Upper lobe of right lung (tissue), 1 donor: ENCODE measurements around the gene DNAAF1. TPM values are rescaled to one million over a fixed set of nuclear protein-coding genes. Genes with fewer than 3 reads are reported as not detected.
"Not testable (repeated sequence)": the region's sequence is repeated elsewhere in the genome, so short reads cannot be mapped to it uniquely, and the experiment has no call there.

ENCODE experiments used
- ATAC-seq: fragments of 200-7000 bp; cut with Tn5 transposase; one replicate; pipeline ENCODE4 v1.9.1; 2020; ENCODE audit warnings: mild to moderate bottlenecking, moderate library complexity
- DNase-seq: peaks from one replicate; pipeline ENCODE4 v3.0.0-alpha.2; 2020
- H3K27ac ChIP-seq: fragments of 200-600 bp; one replicate; pipeline ENCODE4 v1.8.0; 2022
- H3K27me3 ChIP-seq: fragments of 200-600 bp; one replicate; pipeline ENCODE4 v1.8.0; 2022; ENCODE audit warnings: mild to moderate bottlenecking
- H3K36me3 ChIP-seq: fragments of 200-600 bp; one replicate; pipeline ENCODE4 v1.8.0; 2022
- H3K4me1 ChIP-seq: fragments of 200-600 bp; one replicate; pipeline ENCODE4 v1.8.0; 2022
- H3K4me3 ChIP-seq: fragments of 200-600 bp; one replicate; pipeline ENCODE4 v1.8.0; 2022; ENCODE audit warnings: mild to moderate bottlenecking
- H3K9me3 ChIP-seq: fragments of 200-600 bp; one replicate; pipeline ENCODE4 v1.8.0; 2022
- intact Hi-C: fragments of 100-400 bp; cut with DNase I; formaldehyde crosslinking; loops from one replicate; pipeline ENCODE4 v1.11.0; 2022
- total RNA-seq: library from RNA; stranded (reverse); fragmentation: NEBNext Ultra II Directional; extraction: Animal tissue kit (Norgen Biotek cat#: 25700); gene quantifications from one replicate; pipeline ENCODE4 v1.2.1, GENCODE V29; 2021
- TF ChIP-seq, protein P1 (sequence below): fragments of 200-600 bp; IDR thresholded peaks from one replicate; pipeline ENCODE4 v1.8.0; 2022; ENCODE audit warnings: antibody characterized with exemption
- donor health status: DM: no; HTN: yes; CAD: no; lungs with severe emphysema.

DNAAF1 gene
- total RNA-seq, 1 donor from 2014 or later = 0.49 TPM

DNA sequence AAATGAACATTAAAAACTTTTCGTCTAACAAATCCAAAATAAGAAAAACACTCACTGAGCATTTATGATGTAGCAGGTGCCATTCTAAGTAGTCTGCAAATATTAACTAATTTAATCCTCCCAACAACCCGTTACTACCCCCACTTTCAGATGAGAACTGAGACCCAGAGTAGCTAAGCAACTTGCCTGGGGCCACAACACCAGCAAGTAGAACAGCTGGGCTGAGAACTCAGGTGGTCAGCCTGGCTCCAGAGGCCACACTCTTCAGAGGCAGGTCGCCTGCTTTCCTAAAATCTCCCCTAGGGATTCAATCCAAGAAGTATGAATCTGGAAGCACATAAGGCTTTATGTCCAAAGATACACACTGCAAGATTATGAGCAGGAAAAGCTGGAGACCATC lies 34.6 kb upstream of the DNAAF1 start:
- Histone ChIP-seq H3K36me3 (peaks cover 16% of the 10 kb centered on the region), H3K27ac (no peak overlapping the region), H3K27me3 (no peaks in the 10 kb centered on the region), H3K9me3 (no peaks in the 10 kb centered on the region), H3K4me1 (peaks cover 15% of the 10 kb centered on the region), H3K4me3 (no peak overlapping the region)
- TF ChIP-seq, protein P1, sequence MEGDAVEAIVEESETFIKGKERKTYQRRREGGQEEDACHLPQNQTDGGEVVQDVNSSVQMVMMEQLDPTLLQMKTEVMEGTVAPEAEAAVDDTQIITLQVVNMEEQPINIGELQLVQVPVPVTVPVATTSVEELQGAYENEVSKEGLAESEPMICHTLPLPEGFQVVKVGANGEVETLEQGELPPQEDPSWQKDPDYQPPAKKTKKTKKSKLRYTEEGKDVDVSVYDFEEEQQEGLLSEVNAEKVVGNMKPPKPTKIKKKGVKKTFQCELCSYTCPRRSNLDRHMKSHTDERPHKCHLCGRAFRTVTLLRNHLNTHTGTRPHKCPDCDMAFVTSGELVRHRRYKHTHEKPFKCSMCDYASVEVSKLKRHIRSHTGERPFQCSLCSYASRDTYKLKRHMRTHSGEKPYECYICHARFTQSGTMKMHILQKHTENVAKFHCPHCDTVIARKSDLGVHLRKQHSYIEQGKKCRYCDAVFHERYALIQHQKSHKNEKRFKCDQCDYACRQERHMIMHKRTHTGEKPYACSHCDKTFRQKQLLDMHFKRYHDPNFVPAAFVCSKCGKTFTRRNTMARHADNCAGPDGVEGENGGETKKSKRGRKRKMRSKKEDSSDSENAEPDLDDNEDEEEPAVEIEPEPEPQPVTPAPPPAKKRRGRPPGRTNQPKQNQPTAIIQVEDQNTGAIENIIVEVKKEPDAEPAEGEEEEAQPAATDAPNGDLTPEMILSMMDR = no peak
- DNase-seq (no peak), ATAC-seq (no peak)
- intact Hi-C loops = no loop called here

DNA sequence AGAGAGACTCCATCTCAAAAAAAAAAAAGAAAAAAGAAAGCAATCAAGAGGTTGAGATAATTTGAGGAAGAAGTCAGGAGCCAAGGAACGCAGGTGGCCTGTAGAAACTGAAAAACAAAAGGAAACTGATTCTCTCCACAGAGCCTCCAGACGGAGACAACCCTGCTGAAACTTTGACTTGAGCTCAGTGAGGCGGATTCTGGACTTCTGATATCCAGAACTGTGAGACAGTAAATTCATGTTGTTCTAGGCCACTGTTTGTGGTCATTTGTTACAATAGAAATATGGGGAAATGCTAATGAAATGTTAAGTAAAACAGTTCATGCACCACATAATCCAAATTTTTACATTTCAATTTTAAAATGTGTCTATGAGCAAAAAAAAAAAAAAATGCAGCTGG lies 33.6 kb upstream of the DNAAF1 start:
- Histone ChIP-seq H3K4me1 (peaks cover 18% of the 10 kb centered on the region), H3K27ac (no peak overlapping the region), H3K9me3 (no peaks in the 10 kb centered on the region), H3K36me3 (peaks cover 16% of the 10 kb centered on the region), H3K4me3 (no peak overlapping the region), H3K27me3 (no peaks in the 10 kb centered on the region)
- no peak for DNase-seq
- intact Hi-C loops = no loop called here
- TF ChIP-seq, protein P1 = no peak
- no peak for ATAC-seq

DNA sequence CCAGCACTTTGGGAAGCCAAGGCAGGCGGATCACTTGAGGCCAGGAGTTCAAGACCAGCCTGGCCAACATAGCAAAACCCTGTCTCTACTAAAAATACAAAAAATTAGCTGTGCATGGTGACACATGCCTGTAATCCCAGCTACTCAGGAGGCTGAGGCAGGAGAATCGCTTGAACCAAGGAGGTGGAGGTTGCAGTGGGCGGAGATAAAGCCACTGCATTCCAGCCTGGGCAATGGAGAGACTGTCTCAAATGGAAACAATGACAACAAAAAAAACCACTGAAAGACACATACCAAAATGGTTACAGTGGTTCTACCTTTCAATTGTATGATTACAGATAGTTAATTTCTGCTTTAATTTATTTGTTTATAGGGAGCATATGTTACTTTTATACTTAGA lies 33.2 kb upstream of the DNAAF1 start:
- H3K27ac ChIP-seq, H3K4me3 ChIP-seq, H3K27me3 ChIP-seq, ATAC-seq, DNase-seq, H3K9me3 ChIP-seq, intact Hi-C loops: not testable (repeated sequence)
- Histone ChIP-seq H3K36me3 (peaks cover 16% of the 10 kb centered on the region), H3K4me1 (peaks cover 18% of the 10 kb centered on the region)

DNA sequence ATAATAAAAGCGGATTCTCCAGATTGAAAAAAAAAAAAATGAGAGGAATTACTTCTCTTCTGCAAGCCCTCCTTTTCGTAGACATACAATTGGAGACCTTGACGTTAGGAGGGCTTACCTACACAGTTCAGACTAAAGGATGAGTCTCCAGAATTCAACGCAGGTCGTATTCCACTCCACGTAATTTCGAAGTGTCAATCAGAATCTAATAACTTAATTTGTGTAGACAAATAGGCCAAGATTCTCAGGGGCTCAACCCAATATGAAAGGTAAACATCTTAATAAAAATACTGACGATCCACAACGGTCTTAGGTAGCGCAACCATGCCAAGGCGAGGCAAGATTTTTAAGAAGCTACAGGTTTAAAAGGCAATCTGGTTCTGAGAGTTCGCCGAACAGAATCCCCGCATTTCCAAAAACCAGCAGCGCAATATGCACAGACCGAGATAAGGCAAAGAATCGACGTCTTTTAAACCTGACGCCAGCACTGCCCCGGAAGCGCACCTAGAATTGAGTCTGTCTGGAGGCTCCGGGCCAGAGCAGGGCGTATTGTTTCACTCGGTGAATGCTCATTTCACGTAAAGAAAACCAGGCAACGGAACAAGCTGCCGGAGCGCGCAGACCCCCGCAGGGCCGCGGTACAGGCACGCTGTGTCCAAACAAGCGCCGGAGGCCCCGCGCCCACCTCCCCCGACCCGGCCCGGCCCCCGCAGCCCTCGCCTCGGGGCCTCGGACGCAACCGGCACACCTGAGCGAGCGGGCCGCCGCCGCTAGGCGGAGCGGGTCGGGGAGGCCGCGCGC lies 29.0 kb upstream of the DNAAF1 start:
- DNase-seq (no peak), ATAC-seq (peak; percentile 19)
- Histone ChIP-seq H3K4me1 (peaks cover 23% of the 10 kb centered on the region), H3K36me3 (no peaks in the 10 kb centered on the region), H3K4me3 (peak overlapping the region; percentile 71), H3K27ac (peak overlapping the region; percentile 83), H3K9me3 (no peaks in the 10 kb centered on the region), H3K27me3 (no peaks in the 10 kb centered on the region)
- intact Hi-C loops = no loop called here
- TF ChIP-seq, protein P1 = peak; percentile 33

DNA sequence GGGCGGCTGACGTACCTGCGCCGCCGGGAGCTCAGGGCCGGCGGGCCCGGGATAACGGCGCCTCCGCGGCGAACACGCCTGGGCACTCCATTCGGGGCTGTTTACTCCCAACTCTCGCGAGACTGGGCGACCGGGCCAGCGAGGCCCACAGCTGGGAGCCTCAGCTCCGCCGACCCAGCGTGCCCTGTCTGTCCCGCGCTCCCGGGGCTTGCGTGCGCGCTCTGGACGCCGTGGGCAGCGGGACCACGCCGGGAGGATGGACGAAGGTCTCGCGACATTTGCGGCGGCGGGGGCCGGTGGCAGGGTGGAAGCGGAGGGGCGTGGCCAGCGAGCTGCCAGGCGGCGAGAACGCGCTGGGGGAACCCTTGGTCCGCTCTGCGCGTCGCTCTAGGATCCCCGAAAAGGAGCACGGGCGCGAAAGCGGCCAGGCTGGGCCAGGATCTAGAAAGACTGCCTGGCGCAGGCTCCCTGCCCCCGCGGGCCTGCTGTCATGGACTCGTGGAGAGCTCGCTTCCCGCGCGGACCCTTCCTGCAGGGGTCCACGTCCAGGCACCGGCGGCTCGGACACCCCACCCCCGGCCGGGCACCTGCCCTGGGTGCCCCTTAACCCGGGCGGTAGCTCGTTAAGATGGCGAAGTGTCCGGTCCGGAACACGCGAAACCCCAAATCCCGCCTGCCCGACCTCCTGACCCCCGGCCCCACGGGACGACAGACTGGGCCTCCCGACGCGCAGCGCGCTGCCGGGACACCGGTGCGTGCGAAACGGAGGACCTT lies 28.2 kb upstream of the DNAAF1 start, which contains the start of gene MBTPS1:
Gene MBTPS1, minus strand, starts transcription at position 223 of the 774 bp plus-strand sequence. CDS start 15,159 bp downstream, outside the sequence.
- Histone ChIP-seq H3K27me3 (no peaks in the 10 kb centered on the region), H3K4me3 (peak within 1 kb of the TSS; percentile 71), H3K27ac (peak within 1 kb of the TSS; percentile 83), H3K4me1 (peaks cover 23% of the 10 kb centered on the region), H3K36me3 (no peaks in the 10 kb centered on the region), H3K9me3 (no peaks in the 10 kb centered on the region)
- DNase-seq (peak; percentile 99), ATAC-seq (peak; percentile 98)
- TF ChIP-seq, protein P1 = no peak
- intact Hi-C loops = no loop called here

DNA sequence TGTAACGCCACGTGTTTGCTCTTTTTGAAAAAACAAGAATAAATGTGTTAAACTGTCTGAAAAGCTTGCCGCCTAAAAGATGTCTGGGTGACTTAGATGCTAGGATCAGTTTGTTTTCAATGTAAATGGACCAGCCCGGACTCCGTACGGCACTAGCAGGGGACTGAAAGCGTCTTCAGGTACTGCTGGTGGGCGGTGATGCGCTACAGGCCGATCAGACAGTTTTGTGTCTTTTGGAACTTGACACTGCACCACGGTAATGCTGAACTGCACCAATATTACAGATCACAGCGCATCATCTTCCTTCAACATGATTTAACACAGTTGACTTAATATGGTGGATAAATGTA lies 27.6 kb upstream of the DNAAF1 start:
- ATAC-seq (no peak), DNase-seq (no peak)
- H3K9me3 ChIP-seq = no peaks in the 10 kb centered on the region
- peaks cover 23% of the 10 kb centered on the region for H3K4me1 ChIP-seq
- TF ChIP-seq, protein P1 = no peak
- peak overlapping the region; percentile 71 for H3K4me3 ChIP-seq
- H3K36me3 ChIP-seq = peaks cover under 1% of the 10 kb centered on the region
- intact Hi-C loops = no loop called here
- no peaks in the 10 kb centered on the region for H3K27me3 ChIP-seq
- peak overlapping the region; percentile 83 for H3K27ac ChIP-seq

DNA sequence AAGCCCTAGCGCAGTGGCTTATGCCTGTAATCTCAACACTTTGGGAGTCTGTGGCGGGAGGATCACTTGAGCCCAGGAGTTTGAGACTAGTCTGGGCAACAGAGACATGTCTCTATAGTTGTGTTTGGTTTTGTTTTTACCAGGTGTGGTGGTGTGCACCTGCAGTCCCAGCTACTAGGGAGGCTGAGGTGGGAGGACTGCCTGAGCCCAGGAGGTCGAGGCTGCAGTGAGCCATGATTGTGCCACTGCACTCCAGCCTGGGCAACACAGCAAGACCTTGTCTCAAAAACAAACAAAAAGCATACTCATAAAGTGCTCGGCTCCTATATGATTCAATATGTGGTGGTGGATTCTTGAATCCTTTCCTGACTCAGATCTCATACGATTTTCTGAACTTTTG lies 26.8 kb upstream of the DNAAF1 start:
- ATAC-seq, H3K27me3 ChIP-seq, H3K36me3 ChIP-seq, H3K4me3 ChIP-seq, H3K27ac ChIP-seq, H3K9me3 ChIP-seq, DNase-seq, intact Hi-C loops: not testable (repeated sequence)
- peaks cover 23% of the 10 kb centered on the region for H3K4me1 ChIP-seq
